Fibroblast of the conjunctiva (primary cell): Measurements from ENCODE around the gene SCARF1.
A peak's percentile ranks its signal among the peaks of the same experiment; 100 is the strongest.

ENCODE experiments used
- DNase-seq: peaks from one replicate; pipeline ENCODE4 v3.0.0-alpha.2; 2010; ENCODE audit warnings: low read depth

Gene SCARF1

DNA sequence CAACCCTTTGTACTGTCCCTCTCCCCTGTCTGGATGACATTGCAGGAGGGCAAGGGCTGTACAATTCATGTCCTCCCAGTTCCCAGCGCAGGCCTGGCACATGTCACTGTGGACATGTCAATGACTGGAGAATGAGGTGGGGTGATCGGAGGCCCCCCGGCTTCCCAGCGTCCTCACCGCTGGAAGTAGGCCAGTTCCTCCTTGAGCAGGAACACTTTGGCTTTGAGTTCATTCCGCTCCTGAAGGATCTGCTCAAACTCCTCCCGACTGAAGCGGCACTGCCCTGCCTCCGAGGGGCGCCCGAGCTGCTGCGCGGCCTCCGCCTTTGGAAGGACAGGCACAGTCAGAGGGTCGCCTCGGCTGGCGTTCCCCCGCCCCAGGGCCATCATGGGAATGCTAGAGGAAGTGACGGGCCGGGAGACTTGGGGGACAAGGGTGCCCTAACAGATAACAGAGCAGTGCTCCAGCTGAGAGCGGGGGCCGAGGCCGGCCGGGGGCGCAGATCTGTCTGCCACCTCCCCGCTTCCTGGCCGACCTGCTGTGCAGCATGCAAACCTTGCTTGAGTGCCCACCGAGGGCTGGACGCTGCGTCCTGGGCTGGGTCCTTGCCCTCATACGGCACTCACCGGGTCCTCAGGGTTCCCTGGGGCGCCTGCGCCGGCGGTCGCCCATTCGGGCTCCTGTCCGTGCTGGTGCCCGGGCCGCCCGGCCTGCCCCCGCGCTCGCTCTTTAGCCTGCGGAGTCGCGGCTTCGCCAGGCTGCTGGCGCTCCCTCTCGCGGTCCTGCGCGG is 2.8 kb upstream of the SCARF1 start:
- DNase-seq: no peak

DNA sequence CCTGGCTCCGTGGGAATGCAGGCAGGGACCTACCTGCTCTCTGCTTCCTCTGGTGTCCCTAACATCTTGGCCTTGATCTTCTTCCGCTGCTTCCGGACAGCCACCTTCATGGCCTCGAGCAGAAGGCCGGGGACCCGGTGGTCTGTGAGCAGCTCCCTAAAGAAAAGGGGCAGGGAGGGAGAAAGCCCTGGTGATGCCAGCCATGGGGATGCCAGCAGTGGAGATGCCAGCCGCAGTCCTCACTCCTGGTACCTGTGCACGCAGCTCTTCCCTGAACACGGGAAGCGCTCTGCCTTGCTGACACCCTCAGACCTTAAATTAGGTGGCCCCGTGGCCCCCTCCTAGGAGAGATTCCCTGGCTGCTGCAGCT is 2.3 kb upstream of the SCARF1 start:
- no peak for DNase-seq

DNA sequence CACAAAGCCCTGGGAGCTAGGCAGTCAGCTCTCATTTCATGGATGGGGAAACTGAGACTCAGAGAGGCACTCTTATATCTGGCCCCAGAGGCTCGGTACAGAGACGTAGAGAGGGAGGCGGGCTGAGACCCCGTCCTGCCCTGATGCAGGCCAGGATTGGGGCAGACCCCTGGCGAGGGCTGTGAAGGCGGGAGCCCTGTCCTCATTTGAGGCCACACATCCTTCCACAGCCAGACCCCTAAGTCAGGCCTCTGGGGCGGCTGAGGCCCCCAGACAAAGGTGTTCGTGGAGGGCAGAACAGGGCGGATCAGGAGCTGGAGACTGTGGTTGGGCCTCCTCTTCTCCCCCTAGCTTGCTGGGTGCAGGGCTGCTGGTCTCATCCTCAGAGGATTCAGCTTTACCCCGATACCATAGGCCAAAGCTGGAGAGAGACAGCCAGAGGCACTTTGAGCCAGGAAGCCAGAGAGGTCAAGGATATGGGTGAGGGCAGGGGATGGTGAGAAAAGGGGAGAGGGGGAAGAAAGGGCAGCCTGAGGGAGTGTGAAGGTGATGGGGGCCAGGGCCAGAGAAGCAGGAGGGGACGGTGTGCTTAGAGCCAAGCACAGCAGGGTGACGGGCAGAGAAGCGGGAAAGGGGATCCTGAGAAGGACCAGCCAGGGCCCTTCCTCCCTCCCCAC is 805 bp upstream of the SCARF1 start:
- DNase-seq: no peak

DNA sequence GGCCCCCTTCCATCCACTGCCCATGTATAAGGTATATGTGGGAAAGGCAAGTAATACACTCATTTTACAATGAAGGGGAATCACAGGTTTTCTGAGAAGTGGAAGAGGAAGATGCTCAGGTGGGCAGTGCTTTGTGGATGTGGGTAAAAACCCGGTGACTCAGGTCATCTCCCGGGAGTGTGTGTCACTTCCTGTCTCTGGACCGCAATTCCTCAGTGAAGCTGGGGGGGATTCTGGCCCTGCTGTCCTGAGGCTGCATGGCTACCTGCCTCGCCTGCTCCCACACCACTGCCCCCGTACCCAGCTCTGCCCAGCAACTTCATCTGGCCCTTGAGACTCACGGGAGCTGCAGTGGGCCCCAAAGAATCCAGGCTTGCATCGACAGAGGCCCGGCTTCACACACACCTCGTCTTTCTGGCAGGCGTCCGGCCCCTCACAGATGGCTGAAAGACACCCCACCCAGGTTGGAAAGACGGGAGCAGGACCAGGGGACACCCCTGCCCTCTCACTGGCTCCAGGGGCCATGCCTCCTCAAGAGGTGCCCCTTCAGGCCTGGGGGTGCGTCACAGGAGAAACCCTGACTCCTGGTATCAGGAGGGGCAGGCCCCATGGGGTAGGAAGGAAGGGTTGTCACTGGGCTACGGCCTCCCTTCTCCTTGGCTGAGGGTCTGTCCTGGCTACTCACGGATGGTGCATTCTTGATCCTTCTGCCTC is 882 bp downstream of the SCARF1 start:
- no peak for DNase-seq

DNA sequence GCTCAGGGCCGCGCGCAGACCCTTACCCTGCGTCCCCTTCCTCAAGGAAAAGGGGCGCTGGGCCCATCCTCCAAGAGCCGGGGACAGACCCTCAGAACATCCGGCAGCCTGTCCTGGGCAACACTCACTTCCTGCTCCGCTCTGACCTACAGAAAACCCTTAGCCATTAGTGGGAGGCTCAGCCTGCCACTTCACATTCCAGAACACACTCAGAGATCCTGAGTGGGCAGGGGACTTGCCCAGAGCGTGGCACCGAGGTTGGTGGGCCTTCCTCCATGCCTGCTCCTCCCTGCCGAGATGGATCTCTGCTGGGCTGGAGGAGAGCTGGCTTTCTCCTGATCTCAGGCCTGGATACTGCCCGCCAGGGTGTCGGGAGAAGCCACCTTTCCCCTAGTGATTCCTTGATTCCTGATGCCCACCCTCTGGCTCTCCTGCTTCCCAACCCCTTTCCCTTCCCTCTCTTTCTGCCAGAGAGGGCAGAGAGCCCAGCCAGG is 1.5 kb downstream of the SCARF1 start:
- DNase-seq: no peak

DNA sequence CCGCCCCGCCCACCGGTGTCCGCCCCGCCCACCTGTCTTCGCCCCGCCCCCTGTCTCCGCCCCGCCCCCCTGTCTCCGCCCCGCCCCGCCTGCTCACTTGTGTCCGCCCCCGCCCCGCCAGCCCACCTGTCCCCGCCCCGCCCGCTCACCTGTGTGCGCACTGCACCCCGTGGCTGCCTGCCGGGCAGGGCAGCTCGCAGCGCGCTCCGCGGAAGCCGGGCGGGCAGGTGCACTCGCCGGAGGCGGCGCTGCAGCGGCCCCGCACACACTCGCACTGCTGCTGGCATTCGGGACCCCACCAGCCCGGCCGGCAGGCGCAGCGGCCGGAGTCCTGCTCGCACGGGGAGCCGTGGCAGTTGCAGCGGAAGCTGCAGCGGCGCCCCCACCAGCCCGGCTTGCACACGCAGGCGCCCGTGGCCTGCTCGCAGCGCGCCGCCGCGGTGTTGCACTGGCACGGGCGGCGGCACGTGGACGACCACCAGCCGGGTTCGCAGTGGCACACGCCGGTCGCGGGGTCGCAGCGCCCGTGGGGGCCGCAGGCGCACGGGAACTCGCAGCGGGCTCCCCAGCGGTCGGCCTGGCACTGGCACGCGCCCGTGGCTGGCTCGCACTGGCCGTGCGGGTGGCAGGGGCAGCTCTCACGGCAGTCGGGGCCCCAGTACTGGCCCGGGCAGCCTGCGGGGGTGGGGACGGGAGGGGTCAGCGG is 2.1 kb downstream of the SCARF1 start:
- DNase-seq: no peak

DNA sequence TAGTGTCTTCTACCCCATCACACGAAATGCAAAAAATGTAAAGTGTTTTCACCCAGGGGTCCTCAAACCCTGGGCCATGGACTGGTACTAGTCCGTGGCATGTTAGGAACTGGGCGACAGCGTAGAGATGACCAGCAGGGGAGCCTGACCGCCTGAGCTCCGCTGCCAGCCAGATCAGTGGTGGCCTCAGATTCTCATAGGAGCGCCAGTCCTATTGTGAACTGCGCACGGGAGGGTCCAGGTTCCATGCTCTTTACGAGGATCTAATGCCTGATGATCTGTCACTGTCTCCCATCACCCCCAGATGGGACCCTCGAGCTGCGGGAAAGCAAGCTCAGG is 4.5 kb downstream of the SCARF1 start:
- no peak for DNase-seq

DNA sequence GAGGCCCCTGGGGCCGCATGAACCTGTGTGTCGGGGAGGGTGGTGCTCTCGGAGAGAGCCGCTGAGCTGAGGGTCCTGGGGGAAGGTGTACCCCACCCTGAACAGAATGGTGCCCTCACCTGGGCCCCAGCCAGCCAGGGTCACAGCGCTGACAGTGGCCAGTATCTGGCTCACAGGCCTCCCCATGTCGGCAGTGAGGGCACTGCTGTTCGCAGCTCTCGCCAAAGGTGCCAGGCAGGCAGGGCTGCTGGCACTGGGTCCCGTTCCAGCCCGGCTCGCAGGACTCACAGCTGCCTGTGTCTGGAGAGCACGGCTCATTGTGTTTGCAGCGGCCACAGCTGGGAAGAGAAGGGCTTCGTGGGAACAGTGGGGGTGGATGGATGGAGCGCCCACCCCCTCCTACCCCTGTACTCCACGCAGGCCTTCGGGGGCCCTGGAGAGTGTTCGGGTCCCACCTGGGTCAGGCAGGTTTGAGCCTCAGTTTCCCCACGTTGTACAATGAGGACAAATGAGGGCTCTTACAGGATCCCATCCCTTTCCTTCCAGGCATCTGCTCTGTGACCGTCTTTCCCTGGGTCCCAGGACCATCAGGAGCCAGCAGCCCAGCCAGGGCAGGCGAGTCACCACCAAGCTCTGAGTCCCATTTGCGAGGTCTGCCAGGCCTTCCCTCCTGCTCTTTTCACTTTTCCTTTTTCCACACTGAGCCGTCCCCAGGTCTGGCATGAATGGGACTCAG is 5.0 kb downstream of the SCARF1 start:
- no peak for DNase-seq

DNA sequence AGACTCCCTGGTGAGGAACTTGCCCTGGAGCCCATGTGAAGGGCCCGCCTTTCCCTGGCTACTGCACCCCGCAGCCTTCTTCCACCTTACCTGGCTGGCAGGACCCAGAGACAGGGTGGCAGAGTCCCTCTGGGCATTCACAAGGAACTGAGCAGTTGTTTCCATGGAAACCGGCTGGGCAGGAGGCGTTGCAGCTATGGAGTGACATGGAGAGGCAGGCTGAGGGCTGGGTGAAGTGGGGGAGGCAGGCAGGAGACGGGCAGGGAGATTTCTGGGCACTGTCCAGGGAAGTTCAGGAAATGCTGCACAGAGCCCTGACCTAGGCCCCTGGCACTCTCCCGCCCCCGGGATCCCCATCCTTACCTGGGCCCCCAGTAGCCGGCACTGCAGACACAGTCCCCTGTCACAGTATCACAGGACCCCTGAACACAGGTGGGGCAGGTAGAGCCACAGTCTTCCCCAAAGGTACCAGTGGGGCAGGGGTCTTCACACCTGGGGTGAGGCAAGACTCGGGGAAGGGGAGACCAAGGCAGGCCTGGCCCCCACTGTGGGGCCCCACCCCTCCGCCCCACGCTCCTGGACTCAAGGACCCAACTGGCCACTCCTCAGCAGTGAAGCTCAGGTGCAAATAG is 5.9 kb downstream of the SCARF1 start:
- no peak for DNase-seq

DNA sequence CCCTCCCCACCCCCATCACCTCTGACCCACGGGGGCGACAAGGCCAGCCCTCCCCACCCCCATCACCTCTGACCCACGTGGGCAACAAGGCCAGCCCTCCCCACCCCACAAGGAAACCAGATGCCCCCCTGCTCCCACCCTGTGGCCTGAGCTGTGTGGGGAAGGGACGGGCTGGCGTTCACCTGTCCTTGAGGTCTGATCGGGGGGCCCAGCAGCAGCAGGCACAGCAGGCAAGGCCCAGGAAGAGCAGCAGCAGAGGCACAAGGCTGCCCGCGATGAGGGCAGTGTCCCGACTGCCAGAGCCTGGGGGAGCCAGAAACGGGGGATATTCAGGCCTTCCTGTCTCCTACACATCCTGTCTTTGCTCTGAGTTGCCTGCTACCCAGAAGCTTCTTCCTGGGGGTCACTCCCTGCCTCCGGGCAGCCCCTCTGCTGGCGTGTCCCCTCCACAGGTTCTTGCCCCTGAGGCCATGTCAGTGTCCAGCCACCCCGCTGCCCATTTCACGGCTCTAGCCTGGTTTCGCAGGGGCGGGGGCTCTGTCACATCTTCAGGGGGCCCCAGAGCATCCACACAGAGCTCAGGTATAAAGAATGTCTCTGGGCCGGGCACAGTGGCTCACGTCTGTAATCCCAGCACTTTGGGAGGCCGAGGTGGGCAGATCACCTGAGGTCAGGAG is 6.8 kb downstream of the SCARF1 start:
- DNase-seq: no peak

DNA sequence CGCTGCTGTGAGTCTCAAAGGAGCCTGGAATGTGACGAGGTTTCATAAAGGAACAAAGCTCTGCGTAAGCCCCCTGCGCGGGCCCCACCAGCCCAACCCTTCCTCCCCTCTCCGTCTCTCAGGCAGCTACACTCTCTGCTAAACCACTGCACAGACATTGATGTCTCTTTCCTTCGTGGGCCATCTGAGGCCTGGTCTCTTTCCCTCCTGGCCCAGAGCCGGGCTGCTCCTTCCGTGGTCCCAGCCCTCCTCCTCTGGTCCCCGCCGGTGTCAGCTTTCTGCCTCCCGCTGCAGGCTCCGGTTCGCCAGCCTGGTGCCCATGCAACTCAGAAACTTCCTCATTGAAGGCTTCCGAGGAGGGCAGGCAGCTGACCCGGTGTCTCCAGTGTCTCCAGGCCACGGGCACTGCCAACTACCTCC is 7.4 kb downstream of the SCARF1 start:
- DNase-seq: no peak

DNA sequence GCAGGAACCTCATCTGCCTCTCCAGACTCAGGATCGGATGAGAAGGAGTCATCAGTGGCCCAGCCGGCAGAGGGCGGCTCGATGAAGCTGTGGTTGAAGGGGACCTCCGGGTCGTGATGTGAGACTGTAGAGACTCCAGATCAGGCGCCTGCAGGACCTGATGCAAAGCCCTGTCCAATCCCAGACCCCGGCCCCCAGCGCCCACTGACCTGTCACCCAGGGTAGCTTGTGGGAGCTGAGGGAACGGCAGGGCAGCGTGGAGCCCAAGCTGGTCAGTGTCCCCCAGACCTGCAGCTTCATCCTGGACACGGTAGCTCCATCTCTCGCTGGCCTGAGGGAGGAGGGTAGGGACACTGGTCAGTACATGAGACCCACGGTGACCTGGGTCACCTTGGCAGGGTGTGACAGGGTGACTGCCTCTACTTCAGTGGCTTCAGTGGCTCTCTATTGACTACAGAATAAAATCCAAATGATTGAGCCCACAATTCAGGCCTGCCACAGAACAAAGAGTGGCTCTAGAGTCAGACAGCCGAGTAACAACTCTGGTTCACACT is 8.7 kb downstream of the SCARF1 start:
- no peak for DNase-seq

DNA sequence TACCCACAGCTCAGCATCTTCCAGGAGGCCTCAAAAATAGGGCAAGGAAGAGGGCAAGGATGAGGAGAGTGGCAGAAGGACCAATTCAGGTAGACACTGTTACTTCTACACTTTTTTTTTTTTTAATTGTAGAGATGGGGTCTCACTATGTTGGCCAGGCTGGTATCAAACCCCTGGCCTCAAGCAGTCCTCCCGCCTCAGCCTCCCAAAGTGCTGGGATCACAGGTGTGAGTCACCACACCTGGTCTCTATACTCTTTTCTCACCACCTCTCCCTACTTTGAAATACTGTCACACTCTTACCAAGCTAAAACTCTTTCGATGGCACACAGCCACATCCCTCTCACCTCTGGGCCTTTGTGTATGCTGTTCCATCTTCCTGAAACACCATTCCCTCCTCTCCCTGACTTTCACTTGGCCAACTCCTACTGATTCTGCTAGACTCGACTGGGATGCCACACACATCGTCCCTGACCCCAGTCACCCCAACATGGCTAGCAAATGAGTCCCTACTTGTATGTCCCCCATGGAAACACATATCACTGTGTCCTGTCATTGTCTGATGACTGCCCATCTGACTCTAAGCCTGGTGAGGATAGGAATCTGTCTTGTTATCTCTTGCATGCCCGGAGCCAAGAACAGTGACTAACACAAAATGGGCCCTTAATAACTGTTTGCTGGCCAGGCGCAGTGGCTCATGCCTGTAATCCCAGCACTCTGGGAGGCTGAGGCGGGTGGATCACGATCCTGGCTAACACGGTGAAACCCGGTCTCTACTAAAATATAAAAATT is 9.7 kb downstream of the SCARF1 start:
- DNase-seq: no peak

DNA sequence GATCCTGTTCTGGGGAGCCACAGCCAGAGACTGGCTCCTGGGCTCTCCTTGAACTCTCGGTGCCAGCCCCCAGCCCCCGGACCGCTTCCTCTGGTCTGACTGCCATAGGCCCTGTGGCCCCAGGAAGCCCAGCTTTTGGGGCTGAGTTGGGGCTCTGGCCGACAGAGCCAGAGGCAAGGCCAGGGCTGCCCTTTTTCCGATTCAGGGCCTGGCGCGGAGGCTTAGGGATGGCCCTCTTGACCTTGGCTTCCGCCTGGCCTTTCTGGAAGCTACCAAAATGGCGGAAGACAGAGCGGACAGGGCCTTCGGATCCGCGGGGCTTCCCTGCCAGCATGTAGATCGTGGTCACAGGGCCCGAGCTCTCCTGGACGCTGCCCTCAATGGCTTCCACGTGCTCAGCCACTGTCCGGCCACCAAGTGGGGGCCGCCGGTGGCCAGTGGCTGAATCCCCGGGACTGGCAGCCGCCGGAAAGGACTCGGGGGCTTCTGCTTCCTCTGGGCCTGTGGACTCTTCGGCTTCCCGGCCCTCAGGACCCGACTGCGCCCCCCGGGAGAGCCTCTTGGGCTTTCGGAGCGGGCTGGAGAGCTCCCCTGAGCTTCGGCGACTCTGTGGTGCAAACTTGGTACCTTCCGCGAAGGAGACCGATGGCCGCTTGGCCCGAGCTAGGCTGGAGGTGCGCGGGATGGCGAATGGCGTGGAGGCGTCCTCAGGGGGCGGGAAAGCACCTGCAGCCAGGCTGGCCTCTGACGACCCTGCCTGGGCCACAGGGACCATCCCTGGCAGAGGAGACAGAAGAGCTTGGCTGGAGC is 10.5 kb downstream of the SCARF1 start:
- no peak for DNase-seq

DNA sequence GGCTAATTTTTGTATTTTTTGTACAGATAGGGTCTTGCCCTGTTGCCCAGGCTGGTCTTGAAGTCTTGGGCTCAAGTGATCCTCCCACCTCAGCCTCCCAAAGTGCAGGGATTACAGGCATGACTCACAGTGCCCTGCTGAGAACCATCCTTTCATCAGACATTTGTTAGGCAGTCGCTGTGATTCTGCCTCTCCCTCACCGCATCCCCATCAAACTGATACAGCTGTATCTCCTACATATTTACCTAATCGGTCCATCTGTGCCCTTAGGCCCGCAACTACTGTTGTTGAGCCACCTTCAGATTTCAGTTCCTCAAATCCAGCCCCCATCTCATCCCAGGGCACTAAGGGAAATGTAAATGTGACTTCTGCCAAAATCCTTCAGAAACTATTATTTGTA is 14.9 kb downstream of the SCARF1 start:
- no peak for DNase-seq

DNA sequence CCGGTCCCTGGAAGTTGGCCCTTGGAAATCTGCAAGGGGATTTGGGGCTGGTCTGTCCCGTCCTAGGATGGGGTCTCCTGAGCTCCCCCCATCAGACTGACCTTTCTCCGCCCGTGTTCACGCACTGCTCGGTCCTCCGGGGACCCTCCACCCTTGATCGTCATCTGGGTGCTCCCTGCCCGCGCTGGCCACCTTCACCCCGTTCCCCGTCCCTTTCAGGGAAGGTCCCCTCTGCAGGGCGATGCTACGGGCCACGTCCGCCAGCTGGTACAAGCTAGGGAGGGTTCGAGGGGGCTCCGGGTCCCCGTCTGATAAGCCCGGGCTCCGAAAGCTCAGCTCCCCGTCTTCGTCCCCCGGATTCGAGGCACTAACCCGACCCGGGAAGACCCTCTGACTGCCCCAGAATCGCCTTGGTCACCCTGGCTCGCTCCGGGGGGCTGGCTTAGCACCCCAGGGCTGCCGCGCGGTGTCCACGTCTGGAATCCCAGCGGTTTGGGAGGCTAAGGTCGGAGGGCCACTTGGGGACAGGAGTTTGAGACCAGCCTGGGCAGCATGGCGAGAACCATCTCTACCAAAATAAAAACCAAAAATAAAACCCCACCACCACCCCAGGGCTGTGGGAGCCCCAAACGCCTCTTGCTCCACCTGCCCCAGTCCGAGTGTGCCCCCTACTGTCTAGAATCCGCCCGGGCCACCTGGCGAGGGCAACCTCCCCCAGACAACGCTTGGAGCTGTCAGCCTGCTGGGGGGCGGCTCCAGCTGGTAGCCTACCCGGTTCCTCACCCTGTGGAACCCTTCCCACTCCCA is 15.8 kb downstream of the SCARF1 start:
- peak; percentile 12 for DNase-seq

DNA sequence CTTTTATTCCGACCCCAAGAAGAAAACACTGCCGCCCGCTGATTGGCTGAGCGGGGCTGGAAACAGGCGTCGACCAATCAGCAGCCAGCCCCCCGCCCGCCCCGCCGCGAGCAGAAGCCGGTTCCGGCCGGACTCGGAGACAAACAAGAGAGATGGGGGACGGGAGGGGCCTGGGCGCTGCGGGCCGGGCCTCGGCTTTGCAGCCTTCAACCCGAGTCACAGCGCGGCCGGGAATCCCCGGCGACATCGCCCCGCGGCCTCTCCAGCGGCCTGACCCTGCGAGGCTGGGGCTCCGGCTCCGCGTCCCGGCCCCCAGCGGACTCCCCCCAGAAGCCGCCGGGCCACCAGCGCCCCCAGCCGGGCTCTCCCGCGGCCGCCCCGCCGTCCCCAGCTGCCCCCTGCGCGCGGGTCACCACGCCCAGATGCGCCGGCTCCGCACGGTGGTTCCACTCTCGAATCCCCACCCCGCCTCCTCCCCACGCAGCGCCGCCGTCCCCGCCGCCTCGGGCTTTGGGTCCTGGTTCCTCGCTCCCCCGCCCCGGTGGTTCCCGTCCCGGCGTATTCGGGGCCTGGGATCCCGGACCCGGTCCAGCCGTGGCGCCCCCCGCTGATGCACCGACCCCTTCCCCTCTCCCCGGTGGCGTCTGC is 16.6 kb downstream of the SCARF1 start:
- DNase-seq: peak; percentile 78
